DMS114 treated with DMSO at 0.1 percent for 48 hours (cell line): ENCODE data around the gene GLIS1.

Source experiments
- DNase-seq: peaks from one replicate; lab custom pipeline; 2025; ENCODE audit not compliant: unreplicated experiment; lab: John Stamatoyannopoulos, UW

GLIS1 gene

GRCh38 chr1:53539711-53540603 lies 199.0 kb downstream of the GLIS1 start:
- DNase-seq: no peak

GRCh38 chr1:53539226-53539625 lies 199.7 kb downstream of the GLIS1 start:
- no peak for DNase-seq

GRCh38 chr1:53536606-53537005 lies 202.4 kb downstream of the GLIS1 start:
- DNase-seq: no peak

GRCh38 chr1:53535846-53536245 lies 203.1 kb downstream of the GLIS1 start:
- DNase-seq: no peak

GRCh38 chr1:53535226-53535625 lies 203.7 kb downstream of the GLIS1 start:
- no peak for DNase-seq

- no peak for DNase-seq
These were observed 206.1 kb downstream of the GLIS1 start for GRCh38 chr1:53532912-53533311.

GRCh38 chr1:53532377-53532776 lies 206.6 kb downstream of the GLIS1 start:
- no peak for DNase-seq

GRCh38 chr1:53530550-53530949 lies 208.4 kb downstream of the GLIS1 start:
- no peak for DNase-seq

GRCh38 chr1:53529555-53529954 lies 209.4 kb downstream of the GLIS1 start:
- no peak for DNase-seq

GRCh38 chr1:53527368-53527767 lies 211.6 kb downstream of the GLIS1 start:
- DNase-seq: no peak

GRCh38 chr1:53526451-53527101 lies 212.4 kb downstream of the GLIS1 start:
- no peak for DNase-seq

- DNase-seq: no peak
These were observed 213.4 kb downstream of the GLIS1 start for GRCh38 chr1:53525595-53525994.

GRCh38 chr1:53524428-53525375 lies 214.3 kb downstream of the GLIS1 start:
- DNase-seq: no peak

GRCh38 chr1:53521924-53522552 lies 216.9 kb downstream of the GLIS1 start:
- DNase-seq: no peak

- DNase-seq: no peak
These were observed 218.5 kb downstream of the GLIS1 start for GRCh38 chr1:53520481-53520880.

GRCh38 chr1:53519421-53519820 lies 219.5 kb downstream of the GLIS1 start:
- no peak for DNase-seq

GRCh38 chr1:53518775-53519174 lies 220.2 kb downstream of the GLIS1 start:
- no peak for DNase-seq

GRCh38 chr1:53517821-53518352 lies 221.1 kb downstream of the GLIS1 start:
- no peak for DNase-seq

- DNase-seq: no peak
These were observed 221.9 kb downstream of the GLIS1 start for GRCh38 chr1:53517109-53517508.

- no peak for DNase-seq
These were observed 222.8 kb downstream of the GLIS1 start for GRCh38 chr1:53516181-53516580.

- DNase-seq: no peak
These were observed 224.5 kb downstream of the GLIS1 start for GRCh38 chr1:53514436-53514835.
